RPMI7951 (cell line): Measurements from ENCODE around the gene GHR. TPM values are rescaled to one million over a fixed set of nuclear protein-coding genes. Genes with fewer than 3 reads are reported as not detected.
"Not testable (repeated sequence)": the region's sequence is repeated elsewhere in the genome, so short reads cannot be mapped to it uniquely, and the experiment has no call there.

Experiments
- DNase-seq: peaks from one replicate; pipeline ENCODE4 v3.0.0-alpha.2; 2012; ENCODE audit warnings: low read depth
- total RNA-seq: library from RNA; depleted of rRNA; stranded (reverse); fragments of >200 nt; shearing (Covaris generic); gene quantifications from 2 replicates; pipeline ENCODE4 v1.2.3, GENCODE V29; 2014

Gene GHR
- total RNA-seq, 1 experiment from 2014 or later, result under 0.01 TPM

DNA sequence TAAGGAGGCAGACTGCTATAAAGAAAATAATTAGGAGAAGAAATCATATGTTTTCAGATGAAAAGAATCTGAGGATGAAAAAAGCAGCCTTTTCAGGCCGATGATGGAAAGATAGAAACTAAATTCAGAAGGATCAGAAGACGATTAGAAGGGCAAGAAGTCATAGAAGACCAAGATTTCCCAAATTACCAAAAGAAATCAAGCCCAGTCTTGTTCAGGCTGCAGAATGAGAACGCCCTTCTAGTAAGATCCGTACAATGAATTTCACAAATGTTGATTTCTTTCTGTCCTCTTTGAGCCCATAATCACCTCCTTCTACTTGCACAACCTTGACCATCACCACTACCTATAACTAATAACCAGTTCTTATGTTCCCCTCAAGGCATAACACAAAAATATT lies 218.8 kb downstream of the GHR start:
- DNase-seq, result no peak

DNA sequence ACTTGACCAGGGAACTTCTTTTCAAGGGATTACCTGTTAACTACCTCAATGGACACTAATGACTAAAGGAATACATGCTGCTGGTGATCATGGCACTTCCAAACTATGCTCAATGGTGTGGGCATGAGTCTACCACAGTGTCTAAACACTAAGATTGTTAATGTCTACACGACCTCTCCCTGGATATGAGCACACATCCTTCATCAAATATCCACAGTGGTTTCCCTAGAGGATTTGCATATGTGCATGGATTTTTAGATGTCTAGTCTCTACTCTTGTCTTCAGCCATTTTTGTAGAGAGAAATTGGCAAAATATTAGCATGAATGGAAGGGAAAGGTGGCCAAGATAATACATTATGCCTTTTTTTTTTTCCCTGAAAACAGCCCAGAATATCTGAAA lies 220.1 kb downstream of the GHR start:
- DNase-seq, result no peak

DNA sequence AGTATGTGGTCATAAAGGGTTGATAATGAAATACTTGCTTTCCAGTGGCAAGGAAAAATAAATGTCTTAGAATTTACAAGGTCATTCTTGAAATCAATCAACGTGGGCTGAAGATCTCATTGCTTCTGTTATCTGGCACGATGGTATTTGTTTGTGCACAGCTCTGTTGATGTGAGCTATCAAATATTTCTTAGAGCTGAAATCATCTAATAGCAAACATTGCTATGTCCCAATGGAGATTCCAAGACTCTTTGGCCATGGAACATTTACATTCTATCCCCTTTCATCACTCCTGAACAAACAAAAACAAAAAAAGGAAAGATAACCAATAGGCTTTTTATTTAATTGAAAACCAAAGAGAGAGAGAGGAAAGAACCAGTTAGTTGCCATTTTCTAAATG lies 221.9 kb downstream of the GHR start:
- DNase-seq, result no peak

DNA sequence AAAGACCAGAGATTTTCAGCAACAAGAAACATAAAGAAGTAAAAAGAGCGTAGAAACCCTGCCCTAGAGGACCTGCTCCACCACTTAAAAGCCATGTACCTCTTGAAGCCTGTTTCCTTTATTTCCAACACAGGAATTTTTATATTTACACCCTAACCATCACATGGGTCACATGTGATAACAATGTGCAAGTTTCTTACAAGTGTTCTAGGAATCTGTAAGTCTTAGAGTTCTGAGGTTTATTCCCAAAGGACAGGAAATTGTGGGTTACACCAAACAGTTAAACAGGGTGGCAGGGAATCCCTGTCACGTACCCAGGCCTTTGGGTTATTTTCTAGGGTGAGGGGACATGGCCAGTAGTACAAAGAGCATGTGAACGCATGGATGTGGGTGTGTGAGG lies 224.8 kb downstream of the GHR start:
- no peak for DNase-seq

DNA sequence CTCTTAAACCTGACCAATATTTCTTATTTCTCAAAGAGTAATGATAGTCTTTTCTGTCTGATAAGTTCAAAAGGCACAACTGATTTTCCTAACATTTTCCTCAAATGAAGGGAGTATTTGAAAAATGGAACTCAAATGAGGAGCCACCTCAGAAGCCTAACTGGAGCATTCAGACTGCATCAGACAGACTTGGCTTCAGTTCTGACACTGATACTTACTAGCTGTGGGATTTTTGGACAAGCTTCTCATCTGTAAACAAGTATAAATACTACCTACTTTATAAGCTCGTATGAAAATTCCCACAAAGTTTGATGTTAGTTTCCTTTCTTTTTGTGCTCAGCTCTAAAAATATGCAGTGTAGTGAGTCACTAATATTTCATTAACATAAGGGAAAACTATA lies 225.7 kb downstream of the GHR start:
- no peak for DNase-seq

DNA sequence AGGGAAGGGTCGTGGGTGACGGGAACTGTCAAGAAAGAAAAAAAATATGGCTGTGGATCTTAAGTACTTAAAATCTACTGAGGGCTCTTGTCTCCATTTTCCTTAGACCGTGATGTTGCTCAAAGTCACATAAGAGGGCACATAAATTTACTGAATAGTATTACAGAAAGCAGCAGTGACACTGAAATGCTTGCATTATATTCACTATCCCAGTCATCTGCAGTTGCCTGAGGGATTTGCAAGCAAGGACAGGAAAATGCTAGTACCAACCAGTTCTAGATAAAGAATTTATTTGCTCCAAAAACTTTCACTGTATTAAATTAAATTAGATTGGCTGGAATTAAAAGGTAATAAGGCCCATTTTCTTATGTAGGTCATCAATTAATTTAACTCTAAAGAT lies 226.8 kb downstream of the GHR start:
- no peak for DNase-seq

DNA sequence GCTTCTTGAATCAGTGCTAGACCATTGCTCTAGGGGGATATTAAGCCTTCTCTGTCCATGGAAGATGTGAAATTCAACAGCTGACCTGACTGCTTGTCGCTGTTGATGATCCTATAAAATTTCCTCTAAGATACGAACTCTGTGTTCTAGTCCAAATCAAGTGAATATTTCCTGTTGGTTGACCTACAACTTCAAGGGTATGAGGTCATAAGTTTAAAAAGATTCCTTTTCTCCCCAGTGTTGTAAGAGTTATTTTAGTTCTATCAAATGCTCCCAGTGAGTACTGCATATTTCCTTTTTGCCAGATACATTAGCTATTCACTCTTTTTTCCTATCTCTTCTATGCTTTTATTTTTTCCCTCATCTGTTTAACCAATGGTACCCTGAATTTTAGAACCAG lies 230.5 kb downstream of the GHR start:
- no peak for DNase-seq

DNA sequence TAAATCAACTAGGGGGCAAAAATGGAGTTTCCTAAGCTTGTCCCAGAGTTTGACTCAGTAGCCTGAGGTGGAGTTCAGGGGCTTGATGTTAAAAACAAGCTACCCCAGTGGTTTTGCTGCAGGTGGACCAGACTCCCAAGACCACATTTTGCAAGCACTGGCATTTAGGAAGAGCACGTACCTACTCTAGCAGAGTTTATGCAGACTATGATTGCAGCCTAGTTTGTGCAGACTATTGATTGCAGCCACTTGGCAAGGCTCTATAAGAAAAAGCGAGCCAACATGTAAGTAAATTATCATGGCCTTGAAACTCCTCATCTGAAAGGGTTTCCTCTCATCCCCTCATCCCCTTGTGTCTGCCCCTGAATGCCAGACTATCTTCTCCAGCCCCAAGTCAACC lies 231.4 kb downstream of the GHR start:
- DNase-seq, result no peak

DNA sequence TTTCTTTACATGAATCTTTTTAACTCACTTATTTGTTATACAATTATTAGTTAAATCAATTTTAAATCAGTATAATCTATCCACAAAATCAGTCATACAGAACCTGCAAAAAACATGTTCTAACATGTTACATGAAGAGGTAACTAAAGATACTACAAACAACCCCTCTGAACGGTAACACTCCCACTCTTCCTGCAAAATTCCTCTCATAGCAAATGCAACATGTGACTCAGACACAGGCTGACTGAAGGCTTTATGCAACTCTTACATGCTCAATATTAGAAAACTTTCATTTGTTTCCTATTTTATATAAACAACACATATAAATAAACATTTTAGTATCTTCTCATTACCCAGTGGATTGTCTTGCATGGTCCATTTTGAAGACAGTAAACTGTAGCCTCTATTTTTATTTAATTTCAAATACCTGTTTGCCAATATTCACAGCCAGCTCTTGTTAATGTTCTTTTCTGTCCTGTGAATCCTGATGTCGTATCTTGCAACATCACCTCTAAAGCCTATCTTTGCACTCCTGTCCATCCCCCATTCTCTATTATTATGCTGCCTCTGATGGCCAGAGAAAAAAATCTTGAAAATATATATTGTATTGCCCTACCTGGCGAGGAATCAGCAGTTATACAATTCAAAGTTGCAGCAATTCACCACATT lies 232.9 kb downstream of the GHR start:
- no peak for DNase-seq

DNA sequence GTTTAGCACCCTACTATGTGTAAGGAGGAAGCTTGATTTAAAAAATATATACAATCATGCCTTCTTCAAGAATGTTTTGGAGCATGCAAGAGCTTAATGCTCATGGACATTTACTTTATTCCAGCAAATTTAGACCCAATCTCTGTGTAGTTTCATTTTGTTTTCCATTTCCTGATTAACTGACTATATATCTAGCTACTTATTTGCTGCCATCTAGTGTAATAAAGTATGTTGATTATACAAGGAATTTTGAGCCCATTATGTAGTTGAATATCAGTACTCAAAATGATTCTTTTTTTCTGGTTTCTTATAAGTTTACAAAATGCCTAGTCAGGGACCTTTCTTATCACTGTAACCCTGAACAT lies 233.4 kb downstream of the GHR start:
- peak; percentile 14 for DNase-seq

DNA sequence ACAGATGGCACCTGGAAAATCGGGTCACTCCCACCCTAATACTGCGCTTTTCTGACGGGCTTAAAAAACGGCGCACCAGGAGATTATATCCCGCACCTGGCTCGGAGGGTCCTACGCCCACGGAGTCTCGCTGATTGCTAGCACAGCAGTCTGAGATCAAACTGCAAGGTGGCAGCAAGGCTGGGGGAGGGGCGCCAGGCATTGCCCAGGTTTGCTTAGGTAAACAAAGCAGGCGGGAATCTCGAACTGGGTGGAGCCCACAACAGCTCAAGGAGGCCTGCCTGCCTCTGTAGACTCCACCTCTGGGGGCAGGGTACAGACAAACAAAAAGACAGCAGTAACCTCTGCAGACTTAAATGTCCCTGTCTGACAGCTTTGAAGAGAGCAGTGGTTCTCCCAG lies 236.6 kb downstream of the GHR start:
- DNase-seq, result not testable (repeated sequence)

DNA sequence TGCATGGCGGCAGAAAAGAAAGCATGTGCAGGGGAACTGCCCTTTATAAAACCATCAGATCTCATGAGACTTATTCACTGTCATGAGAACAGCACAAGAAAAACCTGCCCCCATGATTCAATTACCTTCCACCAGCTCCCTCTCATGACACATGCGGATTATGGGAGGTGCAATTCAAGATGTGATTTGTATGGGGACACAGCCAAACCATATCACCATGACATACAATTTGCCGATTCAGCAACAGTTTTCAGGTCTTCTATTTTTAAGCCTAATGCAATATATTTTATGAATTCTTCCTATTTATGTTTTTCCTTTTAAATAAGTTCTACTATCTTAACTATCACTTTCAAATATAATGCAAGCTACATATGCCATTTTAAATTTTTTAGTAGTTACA lies 242.6 kb downstream of the GHR start:
- no peak for DNase-seq

DNA sequence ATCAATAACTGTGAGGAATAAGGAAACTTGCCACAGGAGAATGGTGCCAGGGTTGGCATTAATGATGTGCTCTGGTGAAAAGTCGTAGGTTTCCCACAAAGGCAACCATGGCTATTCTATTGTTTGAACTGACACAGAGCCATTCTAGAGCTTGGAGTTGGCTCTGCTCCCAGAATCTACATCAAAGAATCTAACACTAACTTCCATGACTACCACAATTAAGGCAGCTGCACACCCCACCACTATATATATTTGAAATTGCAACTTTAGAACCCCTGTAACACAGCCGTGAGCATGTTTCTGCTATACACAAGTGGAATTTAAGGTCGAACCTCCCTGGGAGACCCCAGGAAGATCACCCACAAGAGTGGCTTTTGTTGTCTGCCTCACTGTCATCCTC lies 243.6 kb downstream of the GHR start:
- DNase-seq, result peak; percentile 53

DNA sequence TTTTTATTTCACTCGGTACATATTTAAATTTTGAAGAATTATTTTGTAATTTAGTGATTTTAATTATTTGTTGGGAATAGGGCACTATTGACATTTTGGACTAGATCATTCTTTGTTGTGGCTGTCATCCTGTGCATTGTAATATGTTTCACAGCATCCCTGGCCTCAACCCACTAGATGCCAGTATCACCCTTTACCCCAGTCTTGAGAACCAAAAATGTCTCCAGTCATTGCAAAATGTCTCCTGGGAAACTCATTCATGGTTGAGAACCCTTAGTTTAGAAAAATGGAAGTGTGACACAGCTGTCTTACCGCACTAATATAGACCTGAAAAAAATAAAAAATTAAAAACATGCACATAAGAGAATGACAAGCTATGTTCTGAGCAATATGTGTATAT lies 245.0 kb downstream of the GHR start:
- DNase-seq, result no peak

DNA sequence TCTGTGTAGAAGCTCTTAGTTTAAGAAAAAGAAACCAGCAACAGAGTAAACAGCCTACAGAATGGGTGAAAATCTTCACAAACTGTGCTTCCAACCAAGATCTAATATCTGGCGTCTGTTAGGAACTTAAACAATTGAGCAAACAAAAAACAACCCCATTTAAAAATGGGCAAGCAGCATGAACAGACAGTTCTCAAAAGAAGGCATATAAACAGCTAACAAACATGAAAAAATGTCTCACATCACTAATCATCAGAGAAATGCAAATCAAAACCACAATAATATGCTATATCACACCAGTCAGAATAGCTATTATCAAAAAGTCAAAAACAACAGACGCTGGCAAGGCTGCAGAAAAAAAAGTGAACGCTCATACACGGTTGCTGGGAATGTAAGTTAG lies 249.7 kb downstream of the GHR start:
- DNase-seq, result no peak

DNA sequence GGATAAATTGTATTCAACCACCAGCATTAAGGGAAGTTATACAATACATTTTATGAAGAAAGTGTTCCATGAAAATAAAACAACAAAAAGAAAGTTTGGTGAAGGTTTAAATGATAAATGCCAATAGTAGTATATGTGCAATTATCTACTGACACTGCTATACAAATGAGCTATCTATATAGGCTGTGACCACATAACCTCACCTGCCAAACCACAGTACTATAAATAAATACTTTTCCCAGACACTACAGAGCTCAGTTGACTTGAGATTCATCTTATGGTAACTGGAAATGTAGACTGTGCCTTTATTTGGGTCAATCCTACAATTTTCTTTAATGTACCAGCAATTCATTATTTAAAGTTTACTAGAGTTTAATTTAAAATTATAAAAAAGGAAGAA lies 252.4 kb downstream of the GHR start:
- no peak for DNase-seq

DNA sequence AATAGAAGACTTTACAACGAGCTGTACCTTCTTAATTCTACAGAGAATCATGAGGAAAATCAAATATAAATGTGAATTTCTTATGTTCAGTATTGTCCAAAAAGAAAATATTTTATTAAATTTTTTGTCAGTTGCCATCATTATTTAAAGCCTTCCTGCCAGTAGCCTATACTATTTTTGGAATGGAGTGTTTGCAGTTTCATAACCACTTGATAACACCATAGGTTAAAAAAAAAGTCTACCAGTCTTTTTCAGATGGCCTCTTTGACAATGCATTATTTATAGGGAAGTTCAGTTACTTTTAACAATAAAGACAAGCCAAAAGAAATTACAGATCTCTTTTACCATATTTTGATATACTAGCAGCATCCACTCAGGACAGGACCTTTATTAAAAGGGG lies 253.1 kb downstream of the GHR start:
- DNase-seq, result no peak

DNA sequence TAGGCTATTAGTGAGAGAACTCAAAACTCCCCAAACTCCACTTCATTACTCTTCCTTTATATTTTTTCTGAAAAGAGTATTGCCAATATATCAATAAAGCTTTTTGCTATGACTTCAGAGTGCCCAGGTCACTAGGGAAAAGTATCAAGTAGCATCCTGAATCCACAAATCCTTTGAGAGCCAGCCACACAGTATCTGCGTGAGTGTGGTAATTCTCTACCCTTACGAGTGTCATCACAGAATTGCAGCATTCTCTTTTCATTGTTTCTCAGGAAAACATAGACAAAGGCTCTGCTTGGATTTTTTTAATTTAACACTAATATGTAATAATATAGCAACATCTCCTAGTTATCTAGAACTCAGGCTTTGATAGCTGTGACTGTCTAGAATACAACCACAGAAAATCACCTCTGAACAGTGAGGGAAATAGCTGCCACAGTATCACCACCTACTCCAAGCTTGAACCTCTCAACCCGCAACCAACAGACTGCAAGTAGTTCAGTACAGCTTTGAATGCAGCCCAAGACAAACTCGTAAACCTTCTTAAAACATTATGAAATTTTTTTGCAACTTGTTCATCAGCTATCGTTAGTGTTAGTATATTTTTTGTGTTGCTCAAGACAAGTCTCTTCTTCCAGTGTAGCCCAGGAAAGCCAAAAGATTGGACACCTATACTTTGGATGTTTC lies 254.1 kb downstream of the GHR start:
- DNase-seq, result no peak

DNA sequence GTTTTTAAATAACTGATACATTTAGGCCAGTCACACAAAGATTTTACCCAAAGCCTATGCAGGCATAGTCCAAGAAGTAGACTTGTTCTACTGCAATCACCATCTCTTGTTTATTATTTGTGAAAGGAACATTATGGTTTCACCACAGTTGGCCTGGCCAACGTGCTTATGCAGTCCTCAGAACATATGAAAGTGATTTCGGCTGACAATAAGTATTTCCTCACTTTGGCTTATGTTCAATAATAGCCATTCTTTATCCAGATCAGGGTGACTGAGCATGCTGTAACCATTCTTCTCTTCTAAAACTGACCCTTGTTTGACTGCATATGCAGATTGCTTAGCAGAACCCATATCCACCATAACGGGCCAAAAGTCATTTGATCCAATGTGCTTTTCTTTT lies 256.8 kb downstream of the GHR start:
- no peak for DNase-seq

DNA sequence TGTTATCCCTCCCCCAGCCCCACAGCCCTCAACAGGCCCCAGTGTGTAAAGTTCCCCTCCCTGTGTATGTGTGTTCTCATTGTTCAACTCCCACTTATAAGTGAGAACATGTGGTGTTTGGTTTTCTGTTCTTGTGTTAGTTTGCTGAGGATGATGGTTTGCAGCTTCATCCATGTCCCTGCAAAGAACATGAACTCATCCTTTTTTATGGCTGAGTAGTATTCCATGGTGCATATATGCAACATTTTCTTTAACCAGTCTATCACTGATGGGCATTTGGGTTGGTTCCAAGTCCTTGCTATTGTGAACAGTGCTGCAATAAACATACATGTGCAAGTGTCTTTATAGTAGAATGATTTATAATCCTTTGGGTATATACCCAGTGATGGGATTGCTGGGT lies 261.8 kb downstream of the GHR start:
- DNase-seq, result not testable (repeated sequence)

DNA sequence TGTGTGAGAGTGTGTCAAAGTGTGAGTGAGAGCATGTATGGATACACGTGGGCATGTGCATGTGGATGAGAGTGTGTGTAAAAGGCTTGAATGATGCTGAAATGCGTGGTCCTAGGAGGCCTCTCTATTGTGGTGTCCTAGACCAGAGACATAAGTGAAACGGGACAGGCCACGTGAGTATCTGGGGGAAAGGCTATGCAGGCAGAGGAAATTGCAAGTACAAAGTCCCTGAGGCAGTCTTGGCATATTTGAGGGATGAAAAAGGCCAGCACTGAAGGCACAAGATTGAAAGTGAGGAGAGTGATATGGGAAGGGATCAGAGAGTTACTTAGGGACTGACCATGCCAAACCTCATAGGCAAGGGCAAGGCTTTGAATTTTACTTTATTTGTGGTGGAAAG lies 266.2 kb downstream of the GHR start:
- peak; percentile 79 for DNase-seq

DNA sequence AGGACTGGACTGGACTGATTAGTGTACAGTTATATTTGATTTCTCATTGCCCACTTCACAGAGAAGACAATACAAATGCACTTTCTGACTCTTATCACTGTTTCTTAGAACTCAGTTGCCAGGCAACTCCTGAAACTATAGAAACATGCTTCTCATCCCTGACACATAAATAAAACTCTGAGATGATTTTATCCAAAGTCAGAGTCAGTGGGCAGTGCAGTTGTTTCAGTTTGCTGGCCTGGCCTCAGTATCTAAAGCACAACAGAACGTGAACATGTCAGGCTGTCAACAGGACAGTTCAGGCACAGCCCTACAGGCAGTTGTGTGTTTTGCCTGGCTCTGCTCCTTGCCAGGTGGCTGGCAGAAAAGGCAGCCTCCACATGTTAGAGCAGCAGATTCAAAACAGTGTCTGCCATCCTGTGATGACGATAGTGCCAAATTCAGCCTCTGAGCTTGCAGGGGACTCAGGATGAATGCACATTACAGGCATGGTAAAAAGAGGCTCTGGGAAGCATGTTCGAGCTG lies 268.2 kb downstream of the GHR start:
- DNase-seq, result peak; percentile 45

DNA sequence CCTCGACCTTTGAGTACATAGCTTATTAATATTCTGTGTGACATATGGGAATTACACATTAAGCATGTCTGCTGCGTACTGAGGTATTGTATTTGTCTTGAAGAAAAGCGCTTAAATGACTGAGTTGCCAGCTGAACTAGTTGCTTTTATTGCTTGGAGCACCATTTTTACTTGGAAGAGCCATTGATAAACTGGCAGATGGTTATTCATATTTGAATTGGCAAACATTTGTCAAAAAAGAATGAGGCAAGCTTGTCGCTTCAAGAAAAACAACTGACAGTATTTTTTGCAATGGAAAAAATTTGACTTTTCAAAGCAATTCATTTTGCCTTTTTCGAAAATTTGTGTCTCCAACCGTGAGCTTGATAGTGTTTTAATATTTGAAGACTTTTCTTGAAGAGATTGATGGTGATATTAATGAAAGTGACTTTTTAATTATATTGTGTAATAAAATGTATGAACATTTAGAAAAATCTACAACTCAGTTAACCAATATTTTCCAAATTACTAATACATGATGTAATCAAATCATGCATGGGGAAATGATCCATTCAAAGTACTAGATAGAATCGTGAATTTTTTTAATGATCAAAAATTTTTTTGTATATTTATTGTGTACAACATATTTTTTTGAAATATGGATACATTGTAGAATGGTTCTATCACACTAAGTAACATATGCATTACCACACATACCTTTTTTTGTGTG lies 278.3 kb downstream of the GHR start:
- no peak for DNase-seq
